Caco-2 (cell line): Measurements from ENCODE around the gene ENPP7. TPM values are rescaled to one million over a fixed set of nuclear protein-coding genes. Genes with fewer than 3 reads are reported as not detected.

Experiments used
- BruUV-seq: library from RNA; stranded (reverse); fragments of 400-500 nt; replicated peaks from 2 replicates; lab custom pipeline; 2021; lab: Mats Ljungman, UMichigan
- CTCF ChIA-PET: fragments of 300-600 bp; sonication (Branson Sonifier 250); formaldehyde crosslinking; loops from one replicate; lab custom pipeline; 2022; ENCODE audit warnings: antibody characterized with exemption; lab: Charles Lee
- POLR2A ChIA-PET: fragments of 300-600 bp; sonication (Branson Sonifier 250); formaldehyde crosslinking; loops from one replicate; lab custom pipeline; 2022; ENCODE audit warnings: antibody characterized with exemption; lab: Charles Lee
- DNase-seq, 2 experiments: peaks; one replicate each; pipeline versions ENCODE4 v3.0.0 to v3.0.0-alpha.2; 2020 to 2022
- H3K27me3 ChIP-seq: replicated peaks from 2 replicates; pipeline ENCODE4 v1.6.0; 2011; ENCODE audit warnings: low read length; ENCODE audit not compliant: control insufficient read depth, insufficient read depth
- H3K36me3 ChIP-seq: 2 replicates; pipeline ENCODE4 v1.5.1; 2011; ENCODE audit warnings: low read length; ENCODE audit not compliant: control insufficient read depth, insufficient read depth
- H3K4me1 ChIP-seq: fragments of 250-450 bp; sonication (Bioruptor Pico); 2 replicates; pipeline ENCODE4 v1.5.1; 2020; ENCODE audit warnings: mild to moderate bottlenecking
- H3K4me3 ChIP-seq: 2 replicates; pipeline ENCODE4 v1.5.1; 2011; ENCODE audit warnings: low read depth, mild to moderate bottlenecking, control low read depth, low read length
- H3K9me3 ChIP-seq: fragments of 250-450 bp; sonication (Bioruptor Pico); 2 replicates; pipeline ENCODE4 v1.5.1; 2020; ENCODE audit warnings: mild to moderate bottlenecking, moderate library complexity
- H3K27ac Mint-ChIP-seq: one replicate; pipeline ENCODE4 v1.8.0; 2022; ENCODE audit warnings: mixed read lengths; ENCODE audit not compliant: unreplicated experiment
- H3K27me3 Mint-ChIP-seq: one replicate; pipeline ENCODE4 v1.8.0; 2022; ENCODE audit warnings: mixed read lengths; ENCODE audit not compliant: insufficient read depth, unreplicated experiment
- H3K36me3 Mint-ChIP-seq: one replicate; pipeline ENCODE4 v1.8.0; 2022; ENCODE audit warnings: mild to moderate bottlenecking, mixed read lengths; ENCODE audit not compliant: insufficient read depth, unreplicated experiment
- H3K4me1 Mint-ChIP-seq: one replicate; pipeline ENCODE4 v1.8.0; 2022; ENCODE audit warnings: low read depth, mixed read lengths; ENCODE audit not compliant: unreplicated experiment
- H3K4me3 Mint-ChIP-seq: one replicate; pipeline ENCODE4 v1.8.0; 2022; ENCODE audit warnings: mild to moderate bottlenecking, moderate library complexity, mixed read lengths; ENCODE audit not compliant: unreplicated experiment
- H3K9me3 Mint-ChIP-seq: one replicate; pipeline ENCODE4 v1.8.0; 2022; ENCODE audit warnings: mixed read lengths; ENCODE audit not compliant: unreplicated experiment
- CTCF ChIP-seq, 2 experiments: fragments of 200-600 bp in 1 of 2; IDR thresholded peaks; 1 replicate in 1 of 2; 2 replicates in 1 of 2; pipeline versions ENCODE4 v1.5.1 to v1.8.0; 2011 to 2022; ENCODE audit warnings: antibody characterized with exemption in 1 of 2, control low read depth in 1 of 2, inconsistent platforms in 1 of 2, low read depth in 1 of 2, low read length in 1 of 2, mild to moderate bottlenecking in 1 of 2, moderate library complexity in 1 of 2; ENCODE audit not compliant: insufficient read depth in 1 of 2, severe bottlenecking in 1 of 2, unreplicated experiment in 1 of 2
- intact Hi-C: fragments of 100-400 bp; cut with micrococcal nuclease; formaldehyde crosslinking; loops from one replicate; pipeline ENCODE4 v1.10.0; 2022; ENCODE audit not compliant: unreplicated experiment
- total RNA-seq: library from RNA; stranded (reverse); gene quantifications from 2 replicates; pipeline ENCODE4 v1.2.3, GENCODE V29; 2022

ENPP7 gene
- total RNA-seq, 1 experiment from 2014 or later, result 0.34 TPM

- CTCF ChIA-PET, result interaction anchor here (0.9 to 1.2 kb wide), 3 partner anchors 22 to 47 kb away, joined by 3 to 5 read pairs (median 3); no protein-coding TSS in a partner anchor
- TF ChIP-seq CTCF (IDR thresholded peaks at IDR 0.05; ENCODE audit: insufficient read depth in 1 of 2, low read depth in 1 of 2, low read length in 1 of 2, severe bottlenecking in 1 of 2, unreplicated experiment in 1 of 2), result no peak
- no peak overlapping the region for H3K4me3 Mint-ChIP-seq
- H3K36me3 Mint-ChIP-seq, result peaks cover 61% of the 10 kb centered on the region
- no peaks in the 10 kb centered on the region for H3K27me3 Mint-ChIP-seq
- no peaks in the 10 kb centered on the region for H3K9me3 Mint-ChIP-seq
- intact Hi-C loops, result no loop called here
- Histone ChIP-seq H3K27me3 (no peaks in the 10 kb centered on the region), H3K9me3 (no peaks in the 10 kb centered on the region), H3K4me1 (no peaks in the 10 kb centered on the region), H3K4me3 (no peak overlapping the region), H3K36me3 (no peaks in the 10 kb centered on the region)
- no peak for DNase-seq
- POLR2A ChIA-PET, result interaction anchor here (0.6 to 0.8 kb wide), 3 partner anchors 8 to 56 kb away, joined by 3 to 8 read pairs (median 4); partner anchors contain the start of gene CBX8
- no peaks in the 10 kb centered on the region for H3K4me1 Mint-ChIP-seq
- BruUV-seq, result no TSS peak
- peak overlapping the region; percentile 7 for H3K27ac Mint-ChIP-seq
Observed at GRCh38 chr17:79788989-79789942, 58.5 kb downstream of the ENPP7 start.

DNA sequence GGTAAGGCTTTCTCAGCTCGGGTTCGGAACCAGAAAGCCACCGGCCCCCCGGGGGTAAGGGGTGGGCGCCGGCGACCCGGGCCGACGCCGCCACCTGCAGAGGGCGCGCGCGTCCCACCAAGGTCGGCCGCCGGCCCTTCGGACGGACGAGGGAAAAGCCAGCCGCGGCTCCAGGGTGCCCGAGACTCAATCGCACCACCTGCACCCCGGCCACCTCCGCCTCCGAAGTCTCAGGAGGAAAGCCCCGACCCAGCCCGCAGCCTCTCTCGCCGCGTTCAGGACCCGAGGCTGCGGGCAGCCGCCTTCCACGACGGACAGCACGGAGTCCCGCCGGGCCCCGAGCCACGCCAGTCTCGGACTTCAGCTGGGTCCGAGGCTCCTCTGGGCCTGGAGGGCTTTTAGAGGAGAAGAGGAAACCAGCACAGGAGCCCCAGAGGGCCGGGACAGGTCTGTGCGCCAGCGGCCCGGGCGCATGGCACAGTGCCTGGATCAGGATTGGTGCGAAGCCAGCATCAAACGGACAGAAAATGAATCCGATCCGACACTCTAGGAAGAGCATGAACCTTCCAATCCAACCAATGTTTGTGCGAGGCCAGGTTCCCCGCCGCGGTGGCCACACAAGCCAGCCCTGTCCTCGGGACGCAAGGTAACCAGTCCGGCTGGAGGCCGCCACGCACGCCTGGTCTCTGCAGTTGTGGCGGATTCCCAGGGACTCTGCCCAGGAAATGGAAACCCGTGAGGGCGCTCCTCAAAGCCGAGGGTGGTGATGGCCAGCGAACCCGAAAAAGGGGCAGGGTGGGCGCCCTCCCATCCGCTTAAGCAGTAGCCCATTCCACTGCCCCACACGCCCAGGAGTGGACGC lies 59.4 kb downstream of the ENPP7 start:
- Histone ChIP-seq H3K9me3 (no peaks in the 10 kb centered on the region), H3K36me3 (no peaks in the 10 kb centered on the region), H3K4me1 (no peaks in the 10 kb centered on the region; the same call in 1 of the 2 replicates), H3K4me3 (no peak overlapping the region), H3K27me3 (no peaks in the 10 kb centered on the region)
- ChIA-PET POLR2A (no interaction called here), CTCF (interaction anchor here (0.9 to 1.1 kb wide), 2 partner anchors 44 to 48 kb away, joined by 3 to 5 read pairs; no protein-coding TSS in a partner anchor)
- no TSS peak for BruUV-seq
- H3K27ac Mint-ChIP-seq, result no peak overlapping the region
- peaks cover 57% of the 10 kb centered on the region for H3K36me3 Mint-ChIP-seq
- peak in 1 of 2 experiments; percentile 16 for TF ChIP-seq CTCF (IDR thresholded peaks at IDR 0.05; ENCODE audit: insufficient read depth in 1 of 2, low read depth in 1 of 2, low read length in 1 of 2, severe bottlenecking in 1 of 2, unreplicated experiment in 1 of 2)
- H3K4me3 Mint-ChIP-seq, result no peak overlapping the region
- no peak for DNase-seq
- H3K4me1 Mint-ChIP-seq, result no peaks in the 10 kb centered on the region
- intact Hi-C loops, result no loop called here
- H3K27me3 Mint-ChIP-seq, result no peaks in the 10 kb centered on the region
- no peaks in the 10 kb centered on the region for H3K9me3 Mint-ChIP-seq
